Fibroblast of lung (primary cell): ENCODE measurements around the gene CERS4. TPM values are rescaled to one million over a fixed set of nuclear protein-coding genes. Genes with fewer than 3 reads are reported as not detected.

Experiments used
- DNase-seq, 2 donors: peaks; one replicate each; pipeline versions ENCODE4 v3.0.0 to v3.0.0-alpha.2; 2010; ENCODE audit warnings: low read depth in 2 of 2
- H2AFZ ChIP-seq: 2 replicates; pipeline ENCODE4 v1.5.1; 2012; ENCODE audit warnings: low read length, control low read depth, inconsistent platforms
- H3K27ac ChIP-seq: 2 replicates; pipeline ENCODE4 v1.5.1; 2011; ENCODE audit warnings: low read length, control low read depth; ENCODE audit not compliant: insufficient read depth
- H3K27me3 ChIP-seq: 2 replicates; pipeline ENCODE4 v1.5.1; 2011; ENCODE audit warnings: mild to moderate bottlenecking, low read length; ENCODE audit not compliant: control insufficient read depth, insufficient read depth
- H3K36me3 ChIP-seq: 2 replicates; pipeline ENCODE4 v1.5.1; 2011; ENCODE audit warnings: low read length; ENCODE audit not compliant: control insufficient read depth, insufficient read depth
- H3K4me1 ChIP-seq: 2 replicates; pipeline ENCODE4 v1.5.1; 2011; ENCODE audit warnings: low read length; ENCODE audit not compliant: control insufficient read depth, insufficient read depth; ENCODE audit errors: extremely low read depth
- H3K4me2 ChIP-seq: 2 replicates; pipeline ENCODE4 v1.5.1; 2011; ENCODE audit warnings: low read length, control low read depth; ENCODE audit not compliant: insufficient read depth; ENCODE audit errors: extremely low read depth
- H3K4me3 ChIP-seq, 4 experiments: fragments of 200-600 bp in 1 of 4; sonication (generic) in 1 of 4; replicated peaks in 1 of 4; 2 replicates each; pipeline ENCODE4 v1.5.1; 2011 to 2016; ENCODE audit warnings: low read length in 4 of 4, low read depth in 3 of 4, mild to moderate bottlenecking in 3 of 4, control low read depth in 2 of 4, inconsistent platforms in 1 of 4, mixed read lengths in 1 of 4; ENCODE audit not compliant: insufficient read depth in 1 of 4; ENCODE audit errors: control extremely low read depth in 1 of 4
- H3K79me2 ChIP-seq: 2 replicates; pipeline ENCODE4 v1.5.1; 2012; ENCODE audit warnings: mild to moderate bottlenecking, low read length, inconsistent platforms; ENCODE audit not compliant: control insufficient read depth, insufficient read depth
- H3K9ac ChIP-seq: 2 replicates; pipeline ENCODE4 v1.5.1; 2011; ENCODE audit warnings: mild to moderate bottlenecking, low read length, control low read depth; ENCODE audit not compliant: insufficient read depth
- H3K9me3 ChIP-seq: 2 replicates; pipeline ENCODE4 v1.5.1; 2012; ENCODE audit warnings: low read depth, low read length; ENCODE audit not compliant: control insufficient read depth, insufficient read depth
- H4K20me1 ChIP-seq: 2 replicates; pipeline ENCODE4 v1.5.1; 2011; ENCODE audit warnings: low read length; ENCODE audit not compliant: control insufficient read depth, insufficient read depth; ENCODE audit errors: extremely low read depth
- CTCF ChIP-seq, 2 donors: IDR thresholded peaks in 1 of 2; conservative IDR thresholded peaks in 1 of 2; 1 replicate in 1 of 2; 2 replicates in 1 of 2; pipeline ENCODE4 v1.5.1; 2011 to 2012; ENCODE audit warnings: low read length in 2 of 2, control low read depth in 1 of 2, inconsistent platforms in 1 of 2, low read depth in 1 of 2, mild to moderate bottlenecking in 1 of 2
- EZH2 ChIP-seq: IDR thresholded peaks from 2 replicates; pipeline ENCODE4 v1.5.1; 2012; ENCODE audit warnings: low read length, control low read depth, mild to moderate bottlenecking; ENCODE audit errors: missing control alignments
- polyA plus RNA-seq, 2 donors: library from polyadenylated mRNA; depleted of rRNA in 1 of 2; stranded (reverse) in 1 of 2; unstranded in 1 of 2; fragments of >200 nt; gene quantifications; 2 replicates each; pipeline ENCODE4 v1.2.1, GENCODE V29; 2011 to 2012; ENCODE audit warnings: missing spikeins in 1 of 2
- total RNA-seq: library from RNA; depleted of rRNA; stranded (reverse); fragments of >200 nt; gene quantifications from 2 replicates; pipeline ENCODE4 v1.2.1, GENCODE V29; 2014

Gene CERS4
- total and polyA plus RNA-seq, 2 donors (not counting 1 experiment from before 2014, with no cell fraction given) = 0.74 to 17.0 TPM

- Histone ChIP-seq H4K20me1 (no peaks in the 10 kb centered on the region), H3K27ac (no peak overlapping the region), H3K27me3 (peaks cover 12% of the 10 kb centered on the region), H3K4me3 (peak overlapping the region in 2 of 4 experiments; percentile 6 to 27), H3K36me3 (no peaks in the 10 kb centered on the region), H2AFZ (no peak overlapping the region), H3K79me2 (no peaks in the 10 kb centered on the region), H3K9me3 (no peaks in the 10 kb centered on the region), H3K9ac (no peak overlapping the region), H3K4me2 (no peak overlapping the region), H3K4me1 (no peaks in the 10 kb centered on the region)
- DNase-seq = no peak
- TF ChIP-seq EZH2 = no peak
- no peak for TF ChIP-seq CTCF (conservative IDR thresholded peaks at IDR 0.05 in 1 of 2, IDR thresholded peaks at IDR 0.05 in 1 of 2; ENCODE audit: low read depth in 1 of 2, low read length in 2 of 2)
Observed at GRCh38 chr19:8208119-8208921, 850 bp upstream of the CERS4 start.

- Histone ChIP-seq H3K79me2 (no peaks in the 10 kb centered on the region), H3K36me3 (no peaks in the 10 kb centered on the region), H4K20me1 (no peaks in the 10 kb centered on the region), H3K27ac (no peak overlapping the region), H3K9me3 (no peaks in the 10 kb centered on the region), H3K27me3 (peaks cover 12% of the 10 kb centered on the region), H2AFZ (no peak overlapping the region), H3K4me1 (no peaks in the 10 kb centered on the region), H3K4me3 (peak overlapping the region in 2 of 4 experiments; percentile 53 to 60), H3K9ac (no peak overlapping the region), H3K4me2 (peak overlapping the region; percentile 23)
- peak; percentile 23 to 41 for DNase-seq
- TF ChIP-seq CTCF (conservative IDR thresholded peaks at IDR 0.05 in 1 of 2, IDR thresholded peaks at IDR 0.05 in 1 of 2; ENCODE audit: low read depth in 1 of 2, low read length in 2 of 2) (no peak), EZH2 (peak; percentile 66)
Observed at GRCh38 chr19:8209462-8210378, 550 bp downstream of the CERS4 start.

- no peaks in the 10 kb centered on the region for H3K9me3 ChIP-seq
- no peak for DNase-seq
- TF ChIP-seq EZH2 (no peak), CTCF (conservative IDR thresholded peaks at IDR 0.05 in 1 of 2, IDR thresholded peaks at IDR 0.05 in 1 of 2; ENCODE audit: low read depth in 1 of 2, low read length in 2 of 2) (no peak)
- no peak overlapping the region for H2AFZ ChIP-seq
- H3K4me1 ChIP-seq = no peaks in the 10 kb centered on the region
- no peaks in the 10 kb centered on the region for H3K79me2 ChIP-seq
- H3K9ac ChIP-seq = no peak overlapping the region
- no peak overlapping the region for H3K27ac ChIP-seq
- no peaks in the 10 kb centered on the region for H3K36me3 ChIP-seq
- H3K4me3 ChIP-seq = peak overlapping the region in 1 of 4 experiments; percentile 60
- no peak overlapping the region for H3K4me2 ChIP-seq
- peaks cover 12% of the 10 kb centered on the region for H3K27me3 ChIP-seq
- no peaks in the 10 kb centered on the region for H4K20me1 ChIP-seq
Observed at GRCh38 chr19:8210421-8211101, 1.4 kb downstream of the CERS4 start.
